ENCODE results near the gene PEPD.

DNA sequence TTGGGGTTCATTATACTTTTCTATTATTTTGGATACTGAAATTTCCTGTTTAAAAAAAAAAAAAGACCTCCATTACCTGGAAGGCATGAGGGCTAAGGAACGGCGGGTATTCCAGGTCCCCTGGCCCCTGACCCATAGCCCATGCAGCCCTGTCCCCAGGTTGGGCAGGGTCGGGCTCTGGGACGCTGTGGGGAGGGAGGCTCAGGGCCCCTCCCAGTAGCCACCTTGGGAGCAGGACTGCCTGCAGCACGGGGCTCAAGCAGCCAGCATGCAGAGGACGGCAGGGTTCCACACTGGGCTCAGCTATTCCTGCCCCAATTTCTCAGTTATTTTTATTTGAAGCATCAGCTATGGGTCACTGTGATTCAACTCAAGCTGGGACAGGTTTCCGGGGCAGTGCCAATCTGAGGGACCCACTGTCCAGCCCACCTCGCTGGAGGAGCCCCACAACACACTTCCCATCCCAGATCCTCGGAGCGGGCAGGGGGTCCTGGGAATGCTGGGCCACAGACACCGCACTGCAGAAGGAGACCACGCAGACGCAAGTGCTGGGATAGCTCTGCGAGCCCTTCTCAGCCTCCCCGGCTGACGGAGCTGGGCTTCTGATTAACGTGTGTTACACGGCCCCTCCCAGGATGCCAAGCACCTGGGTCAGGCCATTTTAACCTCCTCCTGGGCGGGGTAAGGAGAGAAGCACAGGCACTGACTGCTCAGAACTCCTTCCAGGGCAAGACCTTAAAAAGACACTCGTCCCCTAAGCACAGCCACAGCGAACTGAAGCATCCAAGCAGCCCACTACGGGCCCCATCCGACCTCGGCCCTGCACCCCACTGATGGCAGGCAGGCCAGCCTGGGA is 60.1 kb downstream of the PEPD start:
- TF ChIP-seq POLR2AphosphoS5 (IDR thresholded peaks at IDR 0.05; ENCODE audit: low read depth, low read length) (no peak), REST (IDR thresholded peaks at IDR 0.05; ENCODE audit: insufficient read depth in 1 of 2, low read depth in 2 of 2, low read length in 2 of 2) (no peak), TAF1 (IDR thresholded peaks at IDR 0.05; ENCODE audit: borderline replicate concordance, insufficient read depth, low read length) (no peak)

All from PFSK-1 (cell line).